Fibroblast of peridontal ligament (primary cell): Measurements from ENCODE around the gene DOC2A.
A peak's percentile ranks its signal among the peaks of the same experiment; 100 is the strongest.
"Not testable (repeated sequence)": the region's sequence is repeated elsewhere in the genome, so short reads cannot be mapped to it uniquely, and the experiment has no call there.

Source experiments
- DNase-seq: peaks from one replicate; pipeline ENCODE4 v3.0.0-alpha.2; 2010; ENCODE audit errors: extremely low read depth

DOC2A gene

DNA sequence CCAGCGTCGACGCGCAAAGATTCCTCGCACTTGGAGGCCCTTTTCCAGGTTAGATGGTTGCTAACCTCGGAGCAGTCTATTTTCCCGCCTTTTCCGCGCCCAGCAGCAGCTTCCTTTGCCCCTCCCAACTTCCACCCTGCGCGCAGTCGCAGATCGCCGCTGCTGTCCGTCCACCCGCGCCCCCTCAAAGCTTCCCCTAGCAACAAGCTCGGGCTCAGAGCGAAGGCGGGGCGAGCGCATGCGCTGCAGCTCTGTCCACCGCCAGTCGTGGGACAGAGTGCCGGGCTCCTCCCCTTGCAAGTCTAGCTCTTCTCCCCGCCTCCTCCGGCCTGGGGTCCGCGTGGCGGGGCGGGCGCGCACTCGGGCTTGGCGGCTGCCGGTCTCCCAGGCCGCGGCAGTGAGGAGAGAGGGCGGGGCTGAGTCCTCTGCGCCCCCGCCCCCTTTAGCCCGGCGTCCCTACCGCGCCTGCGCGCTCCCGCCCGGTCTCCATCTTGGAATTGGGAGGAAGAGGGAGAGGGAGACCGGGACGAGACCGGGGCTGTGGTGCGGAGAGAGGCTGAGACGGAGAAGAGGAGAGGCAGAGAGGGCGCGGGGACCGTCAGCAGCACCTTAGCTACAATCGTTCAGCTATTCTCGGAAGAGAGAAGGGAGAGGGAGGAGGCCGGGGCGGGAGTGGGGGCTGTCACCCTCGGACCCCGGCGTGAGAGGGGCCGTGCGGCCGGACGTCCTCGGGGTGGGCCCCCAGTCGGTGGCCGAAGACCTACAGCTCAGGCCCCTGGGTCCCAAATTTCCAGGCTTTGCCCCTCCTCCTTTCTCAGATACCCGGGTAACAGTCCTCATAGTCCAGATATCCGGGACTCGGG is 37.2 kb downstream of the DOC2A start, which contains the start of gene TAOK2:
TAOK2 (plus strand) TSS at position 485 of the 863 bp plus-strand sequence. CDS start 3,905 bp downstream, outside the sequence.
- DNase-seq, result peak; percentile 97

DNA sequence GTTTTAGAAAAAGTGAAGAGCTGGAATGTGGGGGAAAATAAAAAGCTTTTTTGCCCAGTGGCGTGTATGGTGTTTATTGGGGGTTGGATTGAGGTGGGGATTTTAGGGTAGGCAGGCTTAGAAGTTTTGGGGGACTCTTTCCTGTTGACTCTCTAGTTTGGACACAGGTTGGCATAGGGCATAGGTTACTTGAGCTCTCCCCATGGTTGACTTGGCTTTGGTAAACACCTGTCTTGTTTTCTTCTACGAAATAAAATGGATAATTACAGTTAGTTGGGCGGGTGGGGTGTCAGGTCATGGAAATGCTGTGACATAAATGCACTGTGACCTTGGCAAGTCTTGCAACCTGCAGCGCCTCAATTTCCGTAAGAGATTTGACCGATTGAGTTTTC is 37.8 kb downstream of the DOC2A start:
- DNase-seq, result no peak

GRCh38 chr16:29972500-29972899 is 38.3 kb downstream of the DOC2A start:
- no peak for DNase-seq

DNA sequence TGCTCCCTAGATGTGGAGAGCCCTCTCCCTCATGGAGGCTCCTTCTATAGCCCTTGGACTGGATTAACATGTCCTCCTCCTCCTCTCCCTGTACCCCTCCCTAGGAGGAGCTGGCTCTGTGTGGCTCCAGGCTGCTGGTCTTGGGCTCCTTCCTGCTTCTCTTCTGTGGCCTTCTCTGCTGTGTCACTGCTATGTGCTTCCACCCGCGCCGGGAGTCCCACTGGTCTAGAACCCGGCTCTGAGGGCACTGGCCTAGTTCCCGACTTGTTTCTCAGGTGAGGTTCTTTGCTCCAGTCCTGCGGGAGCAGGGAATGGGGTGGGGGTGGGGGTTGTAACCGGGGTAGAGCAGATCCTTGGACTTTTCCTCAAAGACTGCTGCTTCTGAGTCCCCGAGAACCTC is 39.5 kb downstream of the DOC2A start:
- DNase-seq, result no peak

- no peak for DNase-seq
These were observed 42.6 kb downstream of the DOC2A start for GRCh38 chr16:29968205-29968604.

DNA sequence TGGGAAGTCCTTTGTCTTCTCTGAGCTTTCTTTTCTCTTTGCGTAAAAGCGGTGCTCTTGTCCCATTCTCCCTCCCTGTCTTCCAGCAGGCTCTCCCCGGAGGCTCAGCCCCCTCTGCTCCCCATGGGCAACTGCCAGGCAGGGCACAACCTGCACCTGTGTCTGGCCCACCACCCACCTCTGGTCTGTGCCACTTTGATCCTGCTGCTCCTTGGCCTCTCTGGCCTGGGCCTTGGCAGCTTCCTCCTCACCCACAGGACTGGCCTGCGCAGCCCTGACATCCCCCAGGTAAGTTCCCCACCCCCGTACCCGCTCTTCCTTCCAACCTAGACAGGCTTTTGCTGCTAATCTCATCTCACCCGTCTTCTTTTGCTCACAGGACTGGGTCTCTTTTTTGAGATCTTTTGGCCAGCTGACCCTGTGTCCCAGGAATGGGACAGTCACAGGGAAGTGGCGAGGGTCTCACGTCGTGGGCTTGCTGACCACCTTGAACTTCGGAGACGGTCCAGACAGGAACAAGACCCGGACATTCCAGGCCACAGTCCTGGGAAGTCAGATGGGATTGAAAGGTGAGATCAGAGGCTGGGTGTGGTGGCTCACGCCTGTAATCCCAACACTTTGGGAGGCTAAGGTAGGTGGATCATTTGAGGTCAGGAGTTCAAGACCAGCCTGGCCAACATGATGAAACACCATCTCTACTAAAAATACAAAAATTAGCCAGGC is 47.6 kb downstream of the DOC2A start:
- DNase-seq, result no peak

- peak; percentile 58 for DNase-seq
These were observed 48.4 kb downstream of the DOC2A start for GRCh38 chr16:29962344-29962994.

- DNase-seq, result peak; percentile 80
These were observed 49.1 kb downstream of the DOC2A start, which contains the start of gene TMEM219 for GRCh38 chr16:29961479-29962343. Gene TMEM219, plus strand, starts transcription at chr16:29962079. Its CDS starts 1,065 bp downstream, at chr16:29963144.

GRCh38 chr16:29961127-29961478 is 49.7 kb downstream of the DOC2A start:
- DNase-seq, result no peak

GRCh38 chr16:29959821-29960220 is 51.0 kb downstream of the DOC2A start:
- not testable (repeated sequence) for DNase-seq

- no peak for DNase-seq
These were observed 51.5 kb downstream of the DOC2A start for GRCh38 chr16:29959293-29959692.

DNA sequence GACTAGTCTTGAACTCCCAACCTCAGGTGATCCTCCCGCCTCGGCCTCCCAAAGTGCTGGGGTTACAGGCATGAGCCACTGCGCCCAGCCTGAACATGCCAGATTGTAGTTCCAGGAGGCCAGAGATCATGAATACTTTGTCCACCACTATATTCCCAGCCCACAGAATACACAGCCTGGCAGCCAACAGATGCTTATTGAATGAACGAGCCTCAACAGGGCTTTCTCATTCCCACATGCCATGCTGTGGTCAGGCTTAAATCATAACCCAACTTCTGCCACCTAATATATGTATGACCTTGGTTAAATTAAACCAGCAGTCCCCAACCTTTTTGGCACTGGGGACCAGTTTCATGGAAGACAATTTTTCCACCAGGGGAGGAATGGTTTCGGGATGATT is 52.1 kb downstream of the DOC2A start:
- no peak for DNase-seq
